Adipose tissue (tissue), 3 donors: Measurements from ENCODE around the gene OR8G1. TPM values are rescaled to one million over a fixed set of nuclear protein-coding genes. Genes with fewer than 3 reads are reported as not detected.

ENCODE experiments used
- H3K27ac ChIP-seq: one replicate; pipeline ENCODE4 v1.5.1; 2013; ENCODE audit warnings: low read depth, low read length
- WGBS, 3 donors: extraction: QIAGEN DNeasy Blood & Tissue Kit; methylation state at CpG; one replicate each; pipeline ENCODE4 v1.1.7; 2013; 5-methylcytosine and 5-hydroxymethylcytosine counted together
- polyA plus RNA-seq, 3 donors: library from polyadenylated mRNA; stranded (reverse); fragments of 200-250 nt; gene quantifications; one replicate each; pipeline ENCODE4 v1.2.3, GENCODE V29; 2013
- donor health status: healthy with polysubstance abuse.
- donor health status: Bipolar disorder and iron deficiency.
- donor health status: healthy.

The OR8G1 gene, protein sequence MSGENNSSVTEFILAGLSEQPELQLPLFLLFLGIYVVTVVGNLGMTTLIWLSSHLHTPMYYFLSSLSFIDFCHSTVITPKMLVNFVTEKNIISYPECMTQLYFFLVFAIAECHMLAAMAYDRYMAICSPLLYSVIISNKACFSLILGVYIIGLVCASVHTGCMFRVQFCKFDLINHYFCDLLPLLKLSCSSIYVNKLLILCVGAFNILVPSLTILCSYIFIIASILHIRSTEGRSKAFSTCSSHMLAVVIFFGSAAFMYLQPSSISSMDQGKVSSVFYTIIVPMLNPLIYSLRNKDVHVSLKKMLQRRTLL
- polyA plus RNA-seq, result not detected

DNA sequence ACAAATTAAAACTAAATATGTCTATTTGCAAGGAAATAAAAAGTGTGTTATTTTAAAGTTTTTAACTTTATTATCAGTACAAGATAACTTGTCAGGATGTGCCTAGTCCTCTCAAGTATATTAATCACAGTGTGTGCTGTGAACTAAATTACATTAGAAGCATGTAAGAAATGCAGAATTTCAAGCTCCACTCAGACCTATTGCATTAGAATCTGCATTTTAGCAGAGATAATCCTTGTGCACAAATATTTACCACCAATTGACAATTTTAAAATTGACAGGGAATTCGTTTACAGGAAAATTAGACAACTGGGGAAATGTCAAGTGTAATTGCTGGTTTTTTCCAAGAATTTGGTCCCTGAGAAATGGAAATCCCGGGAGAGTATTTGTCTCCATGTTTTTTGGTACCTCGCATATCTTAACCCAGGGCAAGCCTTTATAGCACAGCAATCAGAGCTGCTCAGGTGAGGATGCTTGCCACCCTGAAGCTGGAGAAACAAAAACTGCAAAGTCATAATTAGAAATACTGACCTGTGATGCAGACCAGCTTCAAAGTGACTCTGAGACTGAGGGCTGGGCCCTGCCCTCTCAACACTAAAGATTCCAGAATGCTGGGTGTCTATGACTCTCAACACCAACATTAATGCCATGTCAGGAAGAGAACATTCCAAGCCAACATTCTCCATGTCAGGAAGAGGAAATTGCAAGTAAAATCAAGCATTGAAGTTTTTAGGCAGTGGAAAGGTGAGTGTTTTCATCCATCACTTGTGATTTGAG, at the start of gene OR8G1:
Gene OR8G1, plus strand, starts transcription at position 475 of the 777 bp plus-strand sequence. CDS start 8,581 bp downstream, outside the sequence.
- 68 to 75% (median 70%) methylated on average over 3 of the region's 3 CpGs for WGBS, 3 donors
- H3K27ac ChIP-seq, result no peak within 1 kb of the TSS

DNA sequence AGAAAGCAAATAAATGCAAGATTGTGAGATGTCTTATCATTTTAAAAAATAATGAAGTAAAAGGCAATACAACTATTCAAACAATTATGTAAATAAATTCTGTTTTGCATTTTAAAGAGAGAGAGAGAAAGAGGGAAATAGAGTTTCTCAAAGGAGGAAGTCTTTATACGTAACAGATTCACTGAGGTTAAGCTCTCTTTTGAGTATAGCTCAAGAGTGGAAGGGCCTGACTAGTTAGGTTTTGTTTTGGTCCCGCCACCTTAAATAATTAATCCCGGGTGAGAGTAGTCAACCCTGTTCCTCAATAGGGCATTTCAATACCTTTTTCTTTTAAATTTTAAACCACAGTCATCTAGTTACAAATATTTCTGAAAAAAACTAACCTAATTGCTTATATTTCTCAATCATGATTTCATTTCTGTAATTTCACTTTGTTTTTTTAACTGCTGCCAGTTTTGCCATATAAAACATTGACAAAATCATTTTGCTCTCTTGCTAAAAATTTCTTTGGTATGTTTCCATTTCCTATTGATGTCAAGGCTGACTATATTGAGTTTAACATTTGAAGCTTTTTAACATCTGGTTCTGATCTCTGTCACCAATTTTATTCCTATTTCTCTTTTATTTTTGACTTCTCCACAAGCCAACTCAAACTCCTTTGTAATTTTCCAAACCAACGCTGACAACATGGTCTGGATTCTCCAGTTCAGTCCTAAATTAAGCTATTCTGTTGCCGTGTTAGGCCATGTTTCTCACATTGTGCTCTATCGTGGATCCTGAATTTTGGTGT, 47.5 kb upstream of the OR8G1 start:
- 69 to 79% (median 70%) methylated on average over 6 of the region's 6 CpGs for WGBS, 3 donors
- no peak overlapping the region for H3K27ac ChIP-seq

GRCh38 chr11:124194293-124195188, 46.4 kb upstream of the OR8G1 start:
- WGBS, 3 donors, result 61 to 76% (median 66%) methylated on average over 6 of the region's 6 CpGs
- H3K27ac ChIP-seq, result no peak overlapping the region

DNA sequence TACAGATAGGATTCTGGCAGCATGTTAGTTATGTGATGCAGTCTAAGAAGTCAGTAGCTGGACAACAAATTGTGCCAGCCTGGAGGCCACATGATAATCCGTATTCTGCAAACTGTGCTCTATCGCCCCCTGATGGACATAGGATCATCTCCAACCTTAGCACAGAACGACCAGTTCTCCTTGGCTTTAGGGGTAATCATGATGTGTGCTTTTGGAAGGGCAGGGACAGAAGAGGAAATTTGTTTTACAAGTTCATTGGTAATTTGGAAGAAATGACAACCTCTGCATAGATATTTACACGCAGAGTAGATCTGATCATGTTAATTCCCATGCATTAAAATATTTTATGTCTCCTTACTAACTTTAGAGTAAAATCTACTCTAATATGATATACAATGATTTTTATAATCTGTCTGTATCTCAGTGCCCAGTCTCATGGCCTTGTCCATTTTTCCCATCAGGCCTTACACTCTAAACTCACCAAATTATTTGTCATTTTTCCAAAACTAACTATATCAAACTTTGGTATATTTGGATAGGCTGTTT, 45.6 kb upstream of the OR8G1 start:
- 32 to 44% (median 33%) methylated on average over 4 of the region's 4 CpGs for WGBS, 3 donors
- no peak overlapping the region for H3K27ac ChIP-seq

GRCh38 chr11:124197999-124198398, 42.9 kb upstream of the OR8G1 start:
- 68 to 81% (median 78%) methylated on average over 2 of the region's 2 CpGs for WGBS, 3 donors

GRCh38 chr11:124198897-124199296, 42.0 kb upstream of the OR8G1 start:
- WGBS, 3 donors, result 89 to 96% (median 91%) methylated on average over 7 of the region's 7 CpGs
- H3K27ac ChIP-seq, result no peak overlapping the region

More at GRCh38 chr11:124197999-124198398, 42.9 kb upstream of the OR8G1 start:
- no peak overlapping the region for H3K27ac ChIP-seq

- H3K27ac ChIP-seq, result no peak overlapping the region
- WGBS, 3 donors, result 54 to 73% (median 61%) methylated on average over 1 of the region's 1 CpG
These were observed 41.2 kb upstream of the OR8G1 start for GRCh38 chr11:124199702-124200101.

- 94 to 97% (median 96%) methylated on average over 16 of the region's 16 CpGs for WGBS, 3 donors
- no peak overlapping the region for H3K27ac ChIP-seq
These were observed 40.2 kb upstream of the OR8G1 start for GRCh38 chr11:124200671-124201070.

DNA sequence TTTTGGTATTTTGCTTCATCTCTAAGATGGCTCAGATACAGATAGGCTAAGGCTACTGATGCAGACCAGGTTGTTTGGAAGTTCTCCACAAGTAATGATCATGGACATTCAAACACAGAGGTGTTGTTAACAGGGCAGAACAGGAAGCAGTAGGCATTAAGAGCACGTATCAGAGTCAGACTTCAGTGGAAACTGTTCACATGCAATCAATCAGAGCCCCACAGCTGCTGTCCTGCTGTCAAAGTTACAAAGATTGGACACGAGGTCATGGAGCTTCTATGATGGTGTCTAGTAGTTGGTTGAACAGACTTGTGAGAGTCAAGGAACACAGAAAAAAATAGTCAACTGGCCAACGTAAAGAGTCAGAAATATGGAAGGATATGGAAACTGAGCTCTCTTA, 37.9 kb upstream of the OR8G1 start:
- WGBS, 3 donors, result 47 to 56% (median 54%) methylated on average over 3 of the region's 3 CpGs
- no peak overlapping the region for H3K27ac ChIP-seq

GRCh38 chr11:124204008-124204407, 36.9 kb upstream of the OR8G1 start:
- H3K27ac ChIP-seq, result no peak overlapping the region
- WGBS, 3 donors, result 85 to 92% (median 85%) methylated on average over 5 of the region's 5 CpGs

GRCh38 chr11:124207102-124207792, 33.6 kb upstream of the OR8G1 start:
- WGBS, 3 donors, result 67 to 72% (median 69%) methylated on average over 6 of the region's 6 CpGs
- H3K27ac ChIP-seq, result no peak overlapping the region

GRCh38 chr11:124209824-124210357, 31.0 kb upstream of the OR8G1 start:
- 89 to 90% (median 89%) methylated on average over 6 of the region's 6 CpGs for WGBS, 3 donors
- H3K27ac ChIP-seq, result no peak overlapping the region

DNA sequence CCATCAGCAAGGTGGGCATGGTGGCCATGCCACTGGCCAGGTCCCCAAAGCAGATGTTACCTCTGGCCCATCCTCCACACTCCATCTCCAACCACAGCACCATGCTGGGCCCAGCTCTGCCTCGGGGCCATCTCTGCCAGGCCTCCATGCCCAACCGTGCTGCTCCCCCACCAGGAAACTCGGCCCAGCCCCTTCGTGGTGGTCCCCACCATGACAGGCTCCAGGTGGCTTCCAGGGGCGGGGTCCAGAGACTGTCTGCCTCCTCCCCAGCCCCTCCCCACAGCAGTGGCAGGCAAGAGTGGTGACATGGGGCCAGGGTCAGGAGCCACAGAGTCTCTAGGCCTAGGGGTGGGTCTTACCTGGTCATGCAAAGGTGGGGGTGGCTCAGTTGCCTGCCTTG, 30.5 kb upstream of the OR8G1 start:
- 82 to 90% (median 89%) methylated on average over 5 of the region's 5 CpGs for WGBS, 3 donors
- no peak overlapping the region for H3K27ac ChIP-seq

DNA sequence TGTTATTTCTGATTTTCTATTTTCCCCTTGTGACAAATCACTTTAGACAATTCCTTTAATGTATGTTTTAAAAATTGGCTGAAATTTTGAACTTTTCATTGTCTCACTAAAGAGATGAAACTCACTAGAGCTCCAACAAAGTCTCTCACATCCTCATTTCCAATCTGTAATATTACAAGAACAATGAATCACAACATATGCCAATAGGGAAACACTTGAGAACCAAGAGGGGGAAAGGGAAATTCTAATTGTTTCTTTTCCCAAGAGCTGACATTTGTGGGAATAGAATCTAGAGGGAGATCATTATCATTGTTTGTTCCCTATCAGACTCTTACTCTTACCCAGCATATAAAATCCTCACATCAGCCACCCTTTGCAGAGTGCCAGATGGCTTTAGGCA, 29.6 kb upstream of the OR8G1 start:
- H3K27ac ChIP-seq, result no peak overlapping the region

DNA sequence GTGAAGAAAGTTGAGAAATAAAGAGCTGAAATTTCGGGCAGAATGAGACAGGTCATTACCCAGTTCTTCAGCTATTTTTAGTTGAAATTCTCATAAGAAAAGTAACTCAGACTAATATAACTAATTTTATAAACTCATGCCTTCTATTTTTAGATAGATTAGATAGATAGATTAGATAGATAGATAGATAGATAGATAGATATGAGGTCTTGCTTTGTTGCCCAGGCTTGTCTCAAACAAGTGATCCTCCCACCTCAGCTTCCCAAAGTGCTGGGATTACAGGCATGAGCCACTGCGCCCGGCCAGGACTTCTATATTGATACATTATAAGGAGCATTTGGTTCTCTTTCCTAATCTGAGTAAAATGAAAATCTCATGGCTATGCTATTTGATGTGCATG, 26.9 kb upstream of the OR8G1 start:
- H3K27ac ChIP-seq, result no peak overlapping the region
- WGBS, 3 donors, result 80 to 85% (median 84%) methylated on average over 3 of the region's 3 CpGs

DNA sequence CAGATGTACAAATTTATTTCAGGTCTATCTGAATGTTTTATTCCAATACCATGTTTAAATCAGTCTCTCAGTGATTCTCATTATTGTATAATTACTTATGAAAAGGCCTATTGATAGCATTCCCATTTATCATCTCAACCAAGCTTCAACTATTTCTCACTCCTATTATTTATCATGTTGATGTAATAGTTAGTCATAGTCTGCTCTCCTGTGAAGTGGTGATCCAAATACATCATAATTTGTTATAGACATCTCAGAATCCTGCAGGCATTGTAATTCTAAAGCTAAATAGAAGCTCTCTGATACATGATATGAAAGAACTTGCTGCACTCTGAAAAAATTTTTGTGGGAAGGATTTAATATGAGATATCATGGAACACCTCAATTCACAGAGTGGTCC, 21.8 kb upstream of the OR8G1 start:
- H3K27ac ChIP-seq, result no peak overlapping the region

- WGBS, 3 donors, result 35 to 89% (median 88%) methylated on average over 2 of the region's 2 CpGs
- H3K27ac ChIP-seq, result no peak overlapping the region
These were observed 18.5 kb upstream of the OR8G1 start for GRCh38 chr11:124222407-124222806.
